B cell (primary cell): ENCODE measurements around the gene CCDC81. TPM values are rescaled to one million over a fixed set of nuclear protein-coding genes. Genes with fewer than 3 reads are reported as not detected.

Source experiments
- ATAC-seq: fragments of 200-7000 bp; cut with Tn5 transposase; one replicate; pipeline ENCODE4 v1.10.0; 2021; ENCODE audit warnings: low read depth, mild to moderate bottlenecking, moderate number of reproducible peaks, moderate library complexity
- CTCF ChIA-PET: fragments of 350-600 bp; sonication (Branson Sonifier 250); formaldehyde crosslinking; loops from one replicate; lab custom pipeline; 2021; ENCODE audit warnings: antibody characterized with exemption, inconsistent platforms; lab: Charles Lee
- POLR2A ChIA-PET: fragments of 350-600 bp; sonication (Branson Sonifier 250); formaldehyde crosslinking; loops from one replicate; lab custom pipeline; 2021; ENCODE audit warnings: antibody characterized with exemption; lab: Charles Lee
- DNase-seq: peaks from one replicate; pipeline ENCODE4 v3.0.0; 2013
- H2AFZ ChIP-seq: 2 replicates; pipeline ENCODE4 v1.6.1; 2012; ENCODE audit warnings: mild to moderate bottlenecking, low read depth, low read length; ENCODE audit not compliant: insufficient read depth, poor library complexity, severe bottlenecking
- H3K27ac ChIP-seq, 2 donors: 1 replicate in 1 of 2; 2 replicates in 1 of 2; pipeline ENCODE4 v1.5.1; 2012 to 2013; ENCODE audit warnings: low read length in 2 of 2, mild to moderate bottlenecking in 2 of 2, moderate library complexity in 1 of 2
- H3K27me3 ChIP-seq, 4 experiments: fragments of 200-600 bp in 1 of 4; sonication (generic) in 1 of 4; replicated peaks in 1 of 4; 1 replicate in 2 of 4; 2 replicates in 2 of 4; pipeline versions ENCODE4 v1.6.1 to v1.7.0; 2013 to 2016; ENCODE audit warnings: low read length in 3 of 4, mild to moderate bottlenecking in 2 of 4, mixed read lengths in 1 of 4, moderate library complexity in 1 of 4; ENCODE audit not compliant: insufficient read depth in 4 of 4, control insufficient read depth in 3 of 4; ENCODE audit errors: control extremely low read depth in 1 of 4
- H3K36me3 ChIP-seq, 2 experiments: replicated peaks in 1 of 2; 1 replicate in 1 of 2; 2 replicates in 1 of 2; pipeline versions ENCODE4 v1.6.1 to v1.7.1; 2013; ENCODE audit warnings: low read length in 1 of 2; ENCODE audit not compliant: insufficient read depth in 2 of 2, control insufficient read depth in 1 of 2; ENCODE audit errors: control extremely low read depth in 1 of 2, extremely low read depth in 1 of 2
- H3K4me1 ChIP-seq, 2 donors: fragments of 200-600 bp in 1 of 2; sonication (generic) in 1 of 2; 1 replicate in 1 of 2; 2 replicates in 1 of 2; pipeline versions ENCODE4 v1.5.1 to v1.6.1; 2013 to 2017; ENCODE audit warnings: low read length in 2 of 2; ENCODE audit not compliant: control insufficient read depth in 2 of 2, insufficient read depth in 2 of 2
- H3K4me2 ChIP-seq: replicated peaks from 2 replicates; pipeline ENCODE3; 2012; ENCODE audit warnings: mild to moderate bottlenecking, low read depth, low read length; ENCODE audit not compliant: poor library complexity, severe bottlenecking
- H3K4me3 ChIP-seq, 5 experiments: fragments of 200-600 bp in 1 of 5; sonication (generic) in 1 of 5; 1 replicate in 3 of 5; 2 replicates in 2 of 5; pipeline versions ENCODE4 v1.5.1 to v1.7.0; 2011 to 2016; ENCODE audit warnings: low read length in 4 of 5, mild to moderate bottlenecking in 4 of 5, low read depth in 2 of 5, control low read depth in 1 of 5, moderate library complexity in 1 of 5; ENCODE audit not compliant: insufficient read depth in 1 of 5; ENCODE audit errors: control extremely low read depth in 1 of 5, extremely low read depth in 1 of 5
- H3K79me2 ChIP-seq: fragments of 200-600 bp; sonication (generic); one replicate; pipeline ENCODE4 v1.6.0; 2016; ENCODE audit warnings: low read length; ENCODE audit not compliant: control insufficient read depth, insufficient read depth
- H3K9ac ChIP-seq: fragments of 200-600 bp; sonication (generic); 2 replicates; pipeline ENCODE4 v1.6.1; 2017; ENCODE audit warnings: mild to moderate bottlenecking, low read length, moderate library complexity
- H3K9me3 ChIP-seq, 3 donors: one replicate each; pipeline versions ENCODE4 v1.6.1 to v1.7.1; 2013; ENCODE audit warnings: low read length in 2 of 3; ENCODE audit not compliant: control insufficient read depth in 2 of 3, insufficient read depth in 1 of 3; ENCODE audit errors: control extremely low read depth in 1 of 3
- H4K20me1 ChIP-seq: 2 replicates; pipeline ENCODE4 v1.6.0; 2012; ENCODE audit warnings: mild to moderate bottlenecking, low read length; ENCODE audit not compliant: insufficient read depth, control insufficient read depth, poor library complexity, severe bottlenecking
- H3K27ac Mint-ChIP-seq: one replicate; pipeline ENCODE4 v1.8.0; 2021; ENCODE audit warnings: mixed read lengths
- H3K27me3 Mint-ChIP-seq: one replicate; pipeline ENCODE4 v1.8.0; 2021; ENCODE audit warnings: mixed read lengths
- H3K4me1 Mint-ChIP-seq: one replicate; pipeline ENCODE4 v1.8.0; 2021; ENCODE audit warnings: mixed read lengths
- H3K4me3 Mint-ChIP-seq: one replicate; pipeline ENCODE4 v1.8.0; 2021; ENCODE audit warnings: mixed read lengths
- H3K9me3 Mint-ChIP-seq: one replicate; pipeline ENCODE4 v1.8.0; 2022; ENCODE audit warnings: mixed read lengths; ENCODE audit not compliant: insufficient read depth
- CTCF ChIP-seq: fragments of 200-600 bp; IDR thresholded peaks from one replicate; pipeline ENCODE4 v1.8.0; 2022; ENCODE audit warnings: antibody characterized with exemption, mild to moderate bottlenecking
- EZH2 ChIP-seq: IDR thresholded peaks from 2 replicates; pipeline ENCODE4 v1.6.1; 2012; ENCODE audit warnings: borderline replicate concordance, low read depth, mild to moderate bottlenecking, moderate library complexity, low read length; ENCODE audit not compliant: insufficient read depth, poor library complexity, severe bottlenecking
- WGBS: methylation state at CpG from one replicate; pipeline ENCODE4 v1.1.5; 2013; ENCODE audit warnings: missing lambda C conversion rate; ENCODE audit not compliant: insufficient coverage; 5-methylcytosine and 5-hydroxymethylcytosine counted together
- intact Hi-C: fragments of 100-400 bp; cut with micrococcal nuclease; formaldehyde crosslinking; loops from one replicate; pipeline ENCODE4 v1.10.0; 2022
- polyA plus RNA-seq: library from polyadenylated mRNA; depleted of rRNA; stranded (reverse); fragments of >200 nt; gene quantifications from 2 replicates; pipeline ENCODE4 v1.2.3, GENCODE V29; 2012
- total RNA-seq, 2 donors: library from RNA; stranded (reverse); fragments of 120-200 nt in 1 of 2; gene quantifications; 1 replicate in 1 of 2; 2 replicates in 1 of 2; pipeline versions ENCODE4 v1.2.3 to v1.2.4, GENCODE V29; 2013 to 2022

Gene CCDC81
- total and polyA plus RNA-seq, 2 donors (not counting 1 experiment from before 2014, with no cell fraction given), result 0.18 to 0.84 TPM

GRCh38 chr11:86469491-86470388, 95.1 kb downstream of the CCDC81 start:
- ChIA-PET CTCF (interaction anchor here (1.3 kb wide), 2 partner anchors 10 to 12 kb away, joined by 3 read pairs; no protein-coding TSS in a partner anchor), POLR2A (no interaction called here)
- Histone ChIP-seq H3K9ac (no peak overlapping the region), H2AFZ (no peak overlapping the region), H3K4me1 (no peaks in the 10 kb centered on the region), H3K4me3 (no peak overlapping the region), H4K20me1 (no peaks in the 10 kb centered on the region), H3K4me2 (no peak overlapping the region), H3K27me3 (no peaks in the 10 kb centered on the region), H3K36me3 (no peaks in the 10 kb centered on the region), H3K79me2 (no peaks in the 10 kb centered on the region), H3K9me3 (no peaks in the 10 kb centered on the region), H3K27ac (no peak overlapping the region)
- Mint-ChIP-seq H3K9me3 (no peaks in the 10 kb centered on the region), H3K27me3 (peaks cover 4% of the 10 kb centered on the region), H3K27ac (no peak overlapping the region), H3K4me3 (no peak overlapping the region), H3K4me1 (no peaks in the 10 kb centered on the region)
- WGBS, result 81% methylated on average over 5 of the region's 5 CpGs
- no peak for DNase-seq
- ATAC-seq, result no peak
- intact Hi-C loops, result no loop called here
- no peak for TF ChIP-seq EZH2
- no peak for TF ChIP-seq CTCF

Other genes starting within 250 kb of the CCDC81 start
- gene EED, start 130.1 kb upstream of the CCDC81 start, total RNA-seq, result 49.5 and 58.3 TPM in 2 replicates
- 21.8 and 32.8 TPM in 2 replicates for gene EED, start 130.1 kb upstream of the CCDC81 start, polyA plus RNA-seq
- 23.3 and 24.4 TPM in 2 replicates for gene HIKESHI, start 72.6 kb upstream of the CCDC81 start, total RNA-seq
- 28.0 and 34.0 TPM in 2 replicates for gene HIKESHI, start 72.6 kb upstream of the CCDC81 start, polyA plus RNA-seq